ENCODE data around the gene SLC4A5.

- no peak for TF ChIP-seq POLR2A (IDR thresholded peaks at IDR 0.05; ENCODE audit: low read depth, low read length)
- no peak for TF ChIP-seq POLR2AphosphoS5 (IDR thresholded peaks at IDR 0.05; ENCODE audit: low read depth, low read length)
- TF ChIP-seq TAF1 (IDR thresholded peaks at IDR 0.05; ENCODE audit: low read depth, low read length), result no peak
- TF ChIP-seq SPI1 (IDR thresholded peaks at IDR 0.05; ENCODE audit: low read depth, low read length), result no peak
- TF ChIP-seq PAX5 (IDR thresholded peaks at IDR 0.05; ENCODE audit: insufficient read depth, low read length, severe bottlenecking), result no peak
- no peak for TF ChIP-seq POU2F2 (IDR thresholded peaks at IDR 0.05; ENCODE audit: low read depth, low read length)
Observed at GRCh38 chr2:74307720-74308119, 35.5 kb downstream of the SLC4A5 start.
